ENCODE measurements around the gene CASR.

The CASR gene

GRCh38 chr3:122246199-122246598, 62.7 kb downstream of the CASR start:
- Histone ChIP-seq H3K27me3 (ENCODE audit: control insufficient read depth in 3 of 3, insufficient read depth in 3 of 3, low read depth in 1 of 3, low read length in 3 of 3) (peaks cover 0 to 5% (median 0%) of the 10 kb centered on the region in 3 experiments), H4K91ac (ENCODE audit: low read depth, low read length, poor library complexity) (no peak overlapping the region), H3K27ac (replicated peaks; ENCODE audit: low read length) (no peak overlapping the region), H3K4me1 (ENCODE audit: control insufficient read depth in 2 of 2, insufficient read depth in 1 of 2, low read depth in 1 of 2, low read length in 2 of 2) (no peaks in the 10 kb centered on the region), H2BK5ac (ENCODE audit: low read length) (no peak overlapping the region), H3K9me3 (replicated peaks in 1 of 2; ENCODE audit: control insufficient read depth in 2 of 2, insufficient read depth in 1 of 2, low read depth in 1 of 2, low read length in 2 of 2) (no peaks in the 10 kb centered on the region), H2BK120ac (ENCODE audit: low read depth, low read length) (no peak overlapping the region), H2BK15ac (ENCODE audit: low read length) (no peak overlapping the region), H2BK12ac (ENCODE audit: low read length) (no peak overlapping the region), H3K9ac (ENCODE audit: low read depth, low read length, poor library complexity) (no peak overlapping the region), H3K36me3 (replicated peaks in 1 of 2; ENCODE audit: control insufficient read depth in 2 of 2, insufficient read depth in 2 of 2, low read length in 2 of 2) (no peaks in the 10 kb centered on the region), H2AK5ac (ENCODE audit: low read depth, low read length) (no peak overlapping the region), H3K23ac (ENCODE audit: low read depth, low read length, poor library complexity) (no peak overlapping the region), H3K79me1 (ENCODE audit: low read depth, low read length) (no peaks in the 10 kb centered on the region), H3K18ac (ENCODE audit: low read length) (no peak overlapping the region), H4K8ac (ENCODE audit: low read depth, low read length) (no peak overlapping the region), H3K14ac (ENCODE audit: low read length) (no peak overlapping the region), H2AFZ (ENCODE audit: low read length) (no peak overlapping the region), H3K4ac (ENCODE audit: low read length) (no peak overlapping the region), H3K4me2 (ENCODE audit: insufficient read depth, low read length, poor library complexity, severe bottlenecking) (no peak overlapping the region), H3K4me3 (ENCODE audit: low read length in 2 of 2) (no peak overlapping the region)
- no CpG with 5 or more reads among the region's 4 CpGs for WGBS, 2 donors (ENCODE audit: extremely low coverage in 2 of 2, insufficient read length in 2 of 2, insufficient replicate concordance in 1 of 2)
- no peak for DNase-seq (ENCODE audit: low spot score)

DNA sequence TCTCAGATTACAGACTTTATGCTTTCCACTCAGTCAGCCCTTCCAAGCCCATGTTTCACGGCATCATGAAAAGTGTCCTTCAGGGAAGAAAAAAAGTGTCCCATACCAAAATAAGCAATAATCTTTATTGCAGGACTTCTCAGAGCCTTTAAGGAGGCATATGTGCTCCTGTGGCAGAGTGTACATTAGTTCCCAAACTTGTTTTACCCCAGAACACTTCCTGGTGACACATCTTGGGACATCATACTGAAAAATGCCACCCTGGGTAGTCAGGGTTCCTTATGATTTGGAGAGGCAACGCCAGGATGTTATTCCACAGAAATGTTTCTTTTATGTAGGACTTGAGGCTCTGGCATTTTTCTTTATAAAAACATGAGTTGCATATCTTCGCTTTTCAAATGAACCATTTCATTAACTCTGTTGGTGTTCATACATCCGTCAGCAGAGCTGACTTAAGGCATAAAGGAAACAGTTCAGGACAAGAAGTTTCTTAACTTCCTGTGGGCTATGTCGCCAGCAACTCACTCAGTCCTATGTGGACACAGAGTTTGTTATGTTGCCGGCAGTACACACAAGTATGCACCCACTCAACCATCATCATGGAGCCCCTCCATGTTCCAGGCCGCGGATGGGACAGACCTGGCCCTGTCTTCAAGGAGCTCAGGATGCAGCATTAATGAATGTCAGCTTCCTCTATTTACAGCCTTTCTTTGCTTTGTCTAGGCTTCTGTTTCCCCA, 63.8 kb downstream of the CASR start:
- no peaks in the 10 kb centered on the region for H3K36me3 ChIP-seq (replicated peaks in 1 of 2; ENCODE audit: control insufficient read depth in 2 of 2, insufficient read depth in 2 of 2, low read length in 2 of 2)
- peaks cover 0 to 3% (median 0%) of the 10 kb centered on the region in 3 experiments for H3K27me3 ChIP-seq (ENCODE audit: control insufficient read depth in 3 of 3, insufficient read depth in 3 of 3, low read depth in 1 of 3, low read length in 3 of 3)
- no peaks in the 10 kb centered on the region for H3K79me1 ChIP-seq (ENCODE audit: low read depth, low read length)
- no peak overlapping the region for H2BK5ac ChIP-seq (ENCODE audit: low read length)
- no peaks in the 10 kb centered on the region for H3K9me3 ChIP-seq (replicated peaks in 1 of 2; ENCODE audit: control insufficient read depth in 2 of 2, insufficient read depth in 1 of 2, low read depth in 1 of 2, low read length in 2 of 2)
- H2BK15ac ChIP-seq (ENCODE audit: low read length), result no peak overlapping the region
- no peak overlapping the region for H3K9ac ChIP-seq (ENCODE audit: low read depth, low read length, poor library complexity)
- no peak overlapping the region for H3K27ac ChIP-seq (replicated peaks; ENCODE audit: low read length)
- no peak overlapping the region for H2BK120ac ChIP-seq (ENCODE audit: low read depth, low read length)
- H3K14ac ChIP-seq (ENCODE audit: low read length), result no peak overlapping the region
- H3K23ac ChIP-seq (ENCODE audit: low read depth, low read length, poor library complexity), result no peak overlapping the region
- no CpG with 5 or more reads among the region's 8 CpGs for WGBS, 2 donors (ENCODE audit: extremely low coverage in 2 of 2, insufficient read length in 2 of 2, insufficient replicate concordance in 1 of 2)
- H4K8ac ChIP-seq (ENCODE audit: low read depth, low read length), result no peak overlapping the region
- no peak overlapping the region for H3K4me2 ChIP-seq (ENCODE audit: insufficient read depth, low read length, poor library complexity, severe bottlenecking)
- H2AK5ac ChIP-seq (ENCODE audit: low read depth, low read length), result no peak overlapping the region
- no peak overlapping the region for H3K4me3 ChIP-seq (ENCODE audit: low read length in 2 of 2)
- no peak for DNase-seq (ENCODE audit: low spot score)
- no peak overlapping the region for H3K4ac ChIP-seq (ENCODE audit: low read length)
- no peaks in the 10 kb centered on the region for H3K4me1 ChIP-seq (ENCODE audit: control insufficient read depth in 2 of 2, insufficient read depth in 1 of 2, low read depth in 1 of 2, low read length in 2 of 2)
- no peak overlapping the region for H4K91ac ChIP-seq (ENCODE audit: low read depth, low read length, poor library complexity)
- no peak overlapping the region for H2BK12ac ChIP-seq (ENCODE audit: low read length)
- H2AFZ ChIP-seq (ENCODE audit: low read length), result no peak overlapping the region
- H3K18ac ChIP-seq (ENCODE audit: low read length), result no peak overlapping the region

- no peak overlapping the region for H3K14ac ChIP-seq (ENCODE audit: low read length)
- no peak for DNase-seq (ENCODE audit: low spot score)
- no peak overlapping the region for H3K18ac ChIP-seq (ENCODE audit: low read length)
- no peak overlapping the region for H4K8ac ChIP-seq (ENCODE audit: low read depth, low read length)
- no peak overlapping the region for H2BK120ac ChIP-seq (ENCODE audit: low read depth, low read length)
- H3K4me1 ChIP-seq (ENCODE audit: control insufficient read depth in 2 of 2, insufficient read depth in 1 of 2, low read depth in 1 of 2, low read length in 2 of 2), result no peaks in the 10 kb centered on the region
- no CpG with 5 or more reads among the region's 5 CpGs for WGBS, 2 donors (ENCODE audit: extremely low coverage in 2 of 2, insufficient read length in 2 of 2, insufficient replicate concordance in 1 of 2)
- H4K91ac ChIP-seq (ENCODE audit: low read depth, low read length, poor library complexity), result no peak overlapping the region
- H3K36me3 ChIP-seq (replicated peaks in 1 of 2; ENCODE audit: control insufficient read depth in 2 of 2, insufficient read depth in 2 of 2, low read length in 2 of 2), result no peaks in the 10 kb centered on the region
- H3K9ac ChIP-seq (ENCODE audit: low read depth, low read length, poor library complexity), result no peak overlapping the region
- no peak overlapping the region for H3K4me2 ChIP-seq (ENCODE audit: insufficient read depth, low read length, poor library complexity, severe bottlenecking)
- H2BK12ac ChIP-seq (ENCODE audit: low read length), result no peak overlapping the region
- no peak overlapping the region for H3K27ac ChIP-seq (replicated peaks; ENCODE audit: low read length)
- no peak overlapping the region for H3K23ac ChIP-seq (ENCODE audit: low read depth, low read length, poor library complexity)
- no peaks in the 10 kb centered on the region for H3K79me1 ChIP-seq (ENCODE audit: low read depth, low read length)
- no peak overlapping the region for H2AK5ac ChIP-seq (ENCODE audit: low read depth, low read length)
- H3K27me3 ChIP-seq (ENCODE audit: control insufficient read depth in 3 of 3, insufficient read depth in 3 of 3, low read depth in 1 of 3, low read length in 3 of 3), result peaks cover 0 to 3% (median 0%) of the 10 kb centered on the region in 3 experiments
- no peak overlapping the region for H2AFZ ChIP-seq (ENCODE audit: low read length)
- no peak overlapping the region for H2BK15ac ChIP-seq (ENCODE audit: low read length)
- H2BK5ac ChIP-seq (ENCODE audit: low read length), result no peak overlapping the region
- no peaks in the 10 kb centered on the region for H3K9me3 ChIP-seq (replicated peaks in 1 of 2; ENCODE audit: control insufficient read depth in 2 of 2, insufficient read depth in 1 of 2, low read depth in 1 of 2, low read length in 2 of 2)
- H3K4me3 ChIP-seq (ENCODE audit: low read length in 2 of 2), result no peak overlapping the region
- no peak overlapping the region for H3K4ac ChIP-seq (ENCODE audit: low read length)
These were observed 64.3 kb downstream of the CASR start for GRCh38 chr3:122247825-122248185.

- Histone ChIP-seq H3K4me1 (ENCODE audit: control insufficient read depth in 2 of 2, insufficient read depth in 1 of 2, low read depth in 1 of 2, low read length in 2 of 2) (no peaks in the 10 kb centered on the region), H3K36me3 (replicated peaks in 1 of 2; ENCODE audit: control insufficient read depth in 2 of 2, insufficient read depth in 2 of 2, low read length in 2 of 2) (no peaks in the 10 kb centered on the region), H3K9ac (ENCODE audit: low read depth, low read length, poor library complexity) (no peak overlapping the region), H3K27me3 (ENCODE audit: control insufficient read depth in 3 of 3, insufficient read depth in 3 of 3, low read depth in 1 of 3, low read length in 3 of 3) (peaks cover 0 to 3% (median 0%) of the 10 kb centered on the region in 3 experiments), H2AK5ac (ENCODE audit: low read depth, low read length) (no peak overlapping the region), H3K23ac (ENCODE audit: low read depth, low read length, poor library complexity) (no peak overlapping the region), H3K9me3 (replicated peaks in 1 of 2; ENCODE audit: control insufficient read depth in 2 of 2, insufficient read depth in 1 of 2, low read depth in 1 of 2, low read length in 2 of 2) (no peaks in the 10 kb centered on the region), H2AFZ (ENCODE audit: low read length) (no peak overlapping the region), H3K14ac (ENCODE audit: low read length) (no peak overlapping the region), H2BK12ac (ENCODE audit: low read length) (no peak overlapping the region), H3K27ac (replicated peaks; ENCODE audit: low read length) (no peak overlapping the region), H3K79me1 (ENCODE audit: low read depth, low read length) (no peaks in the 10 kb centered on the region), H3K4me3 (ENCODE audit: low read length in 2 of 2) (no peak overlapping the region), H3K4me2 (ENCODE audit: insufficient read depth, low read length, poor library complexity, severe bottlenecking) (no peak overlapping the region), H2BK5ac (ENCODE audit: low read length) (no peak overlapping the region), H2BK120ac (ENCODE audit: low read depth, low read length) (no peak overlapping the region), H3K4ac (ENCODE audit: low read length) (no peak overlapping the region), H4K91ac (ENCODE audit: low read depth, low read length, poor library complexity) (no peak overlapping the region), H4K8ac (ENCODE audit: low read depth, low read length) (no peak overlapping the region), H3K18ac (ENCODE audit: low read length) (no peak overlapping the region), H2BK15ac (ENCODE audit: low read length) (no peak overlapping the region)
- WGBS, 2 donors (ENCODE audit: extremely low coverage in 2 of 2, insufficient read length in 2 of 2, insufficient replicate concordance in 1 of 2), result no CpG with 5 or more reads among the region's 3 CpGs
- no peak for DNase-seq (ENCODE audit: low spot score)
These were observed 68.0 kb downstream of the CASR start for GRCh38 chr3:122251428-122251827.

Measured in neuronal stem cell (in vitro differentiated cells).